Heart left ventricle (tissue), 13 donors: ENCODE results near the gene E4F1.

Experiments used
- POLR2A ChIP-seq, 2 donors: fragments of 450-650 bp; IDR thresholded peaks; one replicate each; pipeline ENCODE4 v1.6.1; 2017; ENCODE audit warnings: antibody characterized with exemption in 2 of 2, mild to moderate bottlenecking in 2 of 2, moderate library complexity in 2 of 2
- TF ChIP-seq, protein P1 (sequence below), 12 donors: fragments of 200-600 bp; sonication (generic) in 4 of 12; IDR thresholded peaks; one replicate each; pipeline versions ENCODE4 v1.5.0 to v1.8.0; 2018 to 2022; ENCODE audit warnings: antibody characterized with exemption in 12 of 12, mild to moderate bottlenecking in 5 of 12
- donor health status: ischemic (EF 13 %, LVEDD 7.1; RV severe dilation, severe dysfunction).
- donor health status: DM: no; HTN: yes; CAD: no.
- donor health status: DM: no; HTN: no; CAD: no.
- donor health status: ischemic (EF 25% LVEDD 6.9; RV normal size, moderate dysfunction).
- donor health status: ischemic (EF 25% LVEDD 5.7; RV mildly dilated, moderate dysfunction).
- donor health status: ischemic (EF 35%, LVEDD 5.7; RV mildly dilated, moderate dysfunction).
- donor health status: nonischemic (EF 11% LVEDD 7.7; RV severe dilation, severe dysfunction).
- donor health status: DM: yes; HTN: yes; CAD: no.
- donor health status: PGD.
- donor health status: ischemic (EF 29% LVEDD 5.4; RV normal size, mild dysfunction).
- donor health status: nonischemic (EF 23%, LVEDD 6.1; RV moderate dilation, normal function).

DNA sequence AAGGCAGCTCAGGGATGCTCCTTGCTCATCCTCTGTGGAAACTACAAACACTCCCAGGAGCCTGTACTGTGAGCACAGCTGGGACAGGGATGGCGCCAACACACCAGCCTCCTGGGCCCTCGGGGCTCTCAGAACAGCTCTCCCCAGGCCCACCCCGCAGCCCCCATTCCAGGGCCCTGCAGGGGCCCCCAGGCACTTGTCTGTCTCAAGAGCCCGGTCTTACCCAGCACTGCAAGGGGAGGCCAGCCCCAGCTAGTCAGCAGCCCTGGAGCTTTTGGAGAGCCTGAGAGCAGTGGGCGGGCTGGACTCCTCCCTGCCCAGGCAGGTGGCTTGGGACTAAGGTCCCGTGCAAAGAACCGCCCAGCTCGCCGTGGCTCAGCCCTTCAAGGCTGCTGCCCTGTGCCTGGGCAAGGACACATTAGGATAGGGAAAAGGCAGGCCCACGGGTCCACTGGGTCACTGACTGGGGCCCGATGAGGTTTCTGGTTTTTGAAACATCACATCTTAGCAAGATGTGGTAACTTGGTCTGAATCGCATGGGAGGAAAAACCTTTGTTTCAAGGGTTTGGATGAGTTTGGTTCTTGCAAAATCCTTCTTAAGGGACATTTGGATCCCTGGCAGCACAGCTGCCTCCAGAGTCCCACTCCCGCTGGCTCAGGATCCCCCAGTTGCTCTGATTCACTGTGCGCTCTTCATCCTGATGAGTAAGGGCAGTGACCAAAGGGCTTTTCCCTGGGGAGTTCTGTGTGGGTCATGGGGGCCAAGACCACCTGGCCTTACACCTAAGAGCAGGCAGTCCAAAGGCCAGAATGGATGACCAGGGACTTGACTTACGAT is 15.7 kb downstream of the E4F1 start:
- TF ChIP-seq, protein P1, sequence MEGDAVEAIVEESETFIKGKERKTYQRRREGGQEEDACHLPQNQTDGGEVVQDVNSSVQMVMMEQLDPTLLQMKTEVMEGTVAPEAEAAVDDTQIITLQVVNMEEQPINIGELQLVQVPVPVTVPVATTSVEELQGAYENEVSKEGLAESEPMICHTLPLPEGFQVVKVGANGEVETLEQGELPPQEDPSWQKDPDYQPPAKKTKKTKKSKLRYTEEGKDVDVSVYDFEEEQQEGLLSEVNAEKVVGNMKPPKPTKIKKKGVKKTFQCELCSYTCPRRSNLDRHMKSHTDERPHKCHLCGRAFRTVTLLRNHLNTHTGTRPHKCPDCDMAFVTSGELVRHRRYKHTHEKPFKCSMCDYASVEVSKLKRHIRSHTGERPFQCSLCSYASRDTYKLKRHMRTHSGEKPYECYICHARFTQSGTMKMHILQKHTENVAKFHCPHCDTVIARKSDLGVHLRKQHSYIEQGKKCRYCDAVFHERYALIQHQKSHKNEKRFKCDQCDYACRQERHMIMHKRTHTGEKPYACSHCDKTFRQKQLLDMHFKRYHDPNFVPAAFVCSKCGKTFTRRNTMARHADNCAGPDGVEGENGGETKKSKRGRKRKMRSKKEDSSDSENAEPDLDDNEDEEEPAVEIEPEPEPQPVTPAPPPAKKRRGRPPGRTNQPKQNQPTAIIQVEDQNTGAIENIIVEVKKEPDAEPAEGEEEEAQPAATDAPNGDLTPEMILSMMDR (IDR thresholded peaks at IDR 0.05), result no peak
- no peak for TF ChIP-seq POLR2A (IDR thresholded peaks at IDR 0.05)
